H1 (cell line): Measurements from ENCODE around the gene SUCLG2. TPM values are rescaled to one million over a fixed set of nuclear protein-coding genes. Genes with fewer than 3 reads are reported as not detected.

Experiments used
- CTCF ChIA-PET: fragments of 300-600 bp; sonication (Branson Sonifier 250); formaldehyde crosslinking; loops from one replicate; lab custom pipeline; 2021; ENCODE audit not compliant: partially characterized antibody; lab: Charles Lee
- POLR2A ChIA-PET: fragments of 300-600 bp; sonication (Branson Sonifier 250); formaldehyde crosslinking; loops from one replicate; lab custom pipeline; 2021; ENCODE audit warnings: inconsistent platforms; ENCODE audit not compliant: partially characterized antibody; lab: Charles Lee
- DNase-seq, 2 experiments: peaks; one replicate each; pipeline versions ENCODE4 v3.0.0 to v3.0.0-alpha.2; 2010 to 2022; ENCODE audit warnings: low spot score in 2 of 2, low read depth in 1 of 2, mixed read lengths in 1 of 2
- FAIRE-seq: peaks from 2 replicates; lab custom pipeline; 2011; peaks lifted over from hg19 to GRCh38; lab: Jason Lieb, UNC
- H2AFZ ChIP-seq: 2 replicates; pipeline ENCODE4 v1.8.1; 2012; ENCODE audit warnings: low read length, inconsistent platforms
- H2AK5ac ChIP-seq: 2 replicates; pipeline ENCODE4 v1.6.1; 2013; ENCODE audit warnings: low read depth, low read length
- H2BK120ac ChIP-seq: replicated peaks from 2 replicates; pipeline ENCODE3; 2013; ENCODE audit warnings: low read depth, low read length, inconsistent platforms
- H2BK12ac ChIP-seq: 2 replicates; pipeline ENCODE4 v1.6.1; 2013; ENCODE audit warnings: low read depth, low read length
- H2BK15ac ChIP-seq: 2 replicates; pipeline ENCODE4 v1.6.1; 2013; ENCODE audit warnings: low read length
- H2BK20ac ChIP-seq: 2 replicates; pipeline ENCODE4 v1.6.1; 2013; ENCODE audit warnings: low read length
- H2BK5ac ChIP-seq: 2 replicates; pipeline ENCODE4 v1.6.1; 2013; ENCODE audit warnings: low read depth, low read length
- H3K14ac ChIP-seq: 2 replicates; pipeline ENCODE4 v1.6.1; 2013; ENCODE audit warnings: inconsistent platforms; ENCODE audit not compliant: insufficient read length
- H3K18ac ChIP-seq: 2 replicates; pipeline ENCODE4 v1.6.1; 2013; ENCODE audit warnings: low read length; ENCODE audit errors: extremely low read depth
- H3K23ac ChIP-seq: 2 replicates; pipeline ENCODE4 v1.6.1; 2013; ENCODE audit warnings: inconsistent platforms; ENCODE audit not compliant: insufficient read length
- H3K23me2 ChIP-seq: 2 replicates; pipeline ENCODE4 v1.6.1; 2013; ENCODE audit warnings: low read depth, low read length
- H3K27ac ChIP-seq: 2 replicates; pipeline ENCODE4 v1.6.1; 2011; ENCODE audit warnings: low read depth, low read length, inconsistent platforms
- H3K27me3 ChIP-seq, 4 experiments: replicated peaks in 1 of 4; 1 replicate in 1 of 4; 2 replicates in 3 of 4; pipeline versions ENCODE4 v1.6.1 to v1.8.1; 2011 to 2013; ENCODE audit warnings: low read length in 3 of 4, mild to moderate bottlenecking in 3 of 4, inconsistent platforms in 2 of 4, mixed read lengths in 2 of 4, moderate library complexity in 1 of 4; ENCODE audit not compliant: control insufficient read depth in 3 of 4, insufficient read depth in 3 of 4; ENCODE audit errors: extremely low read depth in 1 of 4
- H3K36me3 ChIP-seq, 4 experiments: 2 replicates each; pipeline versions ENCODE4 v1.6.1 to v1.8.1; 2011 to 2013; ENCODE audit warnings: mild to moderate bottlenecking in 4 of 4, low read length in 3 of 4, moderate library complexity in 2 of 4, control low read depth in 1 of 4, inconsistent platforms in 1 of 4; ENCODE audit not compliant: insufficient read depth in 4 of 4, control insufficient read depth in 2 of 4
- H3K4ac ChIP-seq: replicated peaks from 2 replicates; pipeline ENCODE3; 2013; ENCODE audit warnings: low read length, low read depth, mixed read lengths, inconsistent platforms; ENCODE audit not compliant: insufficient read length
- H3K4me1 ChIP-seq, 4 experiments: replicated peaks in 1 of 4; 1 replicate in 1 of 4; 2 replicates in 3 of 4; pipeline versions ENCODE4 v1.6.1 to v1.8.1; 2011 to 2013; ENCODE audit warnings: low read length in 3 of 4, inconsistent platforms in 2 of 4, mixed read lengths in 1 of 4; ENCODE audit not compliant: insufficient read depth in 4 of 4, control insufficient read depth in 3 of 4
- H3K4me2 ChIP-seq, 2 experiments: 2 replicates each; pipeline versions ENCODE4 v1.6.1 to v1.8.1; 2011 to 2013; ENCODE audit warnings: low read depth in 2 of 2, low read length in 2 of 2, control low read depth in 1 of 2, inconsistent platforms in 1 of 2, mild to moderate bottlenecking in 1 of 2; ENCODE audit not compliant: insufficient read depth in 1 of 2
- H3K4me3 ChIP-seq, 4 experiments: fragments of 200-600, 300-600 bp in 1 of 4; sonication (generic), shearing (Covaris generic), sonication (Bioruptor Twin) in 1 of 4; 2 replicates each; pipeline versions ENCODE4 v1.5.1 to v1.8.1; 2011 to 2016; ENCODE audit warnings: low read length in 4 of 4, low read depth in 3 of 4, control low read depth in 2 of 4, inconsistent platforms in 2 of 4, mild to moderate bottlenecking in 2 of 4, mixed read lengths in 1 of 4, moderate library complexity in 1 of 4; ENCODE audit not compliant: insufficient read depth in 2 of 4; ENCODE audit errors: extremely low read depth in 1 of 4
- H3K56ac ChIP-seq: replicated peaks from 2 replicates; pipeline ENCODE3; 2013; ENCODE audit warnings: low read depth, mild to moderate bottlenecking, mixed read lengths, low read length, inconsistent platforms; ENCODE audit not compliant: insufficient read length
- H3K79me1 ChIP-seq: 2 replicates; pipeline ENCODE4 v1.6.1; 2013; ENCODE audit warnings: low read depth, low read length, control low read depth
- H3K79me2 ChIP-seq, 2 experiments: 2 replicates each; pipeline versions ENCODE4 v1.6.1 to v1.8.1; 2012 to 2013; ENCODE audit warnings: low read length in 2 of 2, mild to moderate bottlenecking in 2 of 2, inconsistent platforms in 1 of 2; ENCODE audit not compliant: insufficient read depth in 2 of 2, control insufficient read depth in 1 of 2
- H3K9ac ChIP-seq, 4 experiments: replicated peaks in 1 of 4; 1 replicate in 1 of 4; 2 replicates in 3 of 4; pipeline versions ENCODE4 v1.6.1 to v1.8.1; 2011 to 2013; ENCODE audit warnings: low read depth in 3 of 4, low read length in 3 of 4, control low read depth in 2 of 4, mild to moderate bottlenecking in 2 of 4, moderate library complexity in 2 of 4, inconsistent platforms in 1 of 4; ENCODE audit errors: extremely low read depth in 1 of 4
- H3K9me3 ChIP-seq, 2 experiments: 2 replicates each; pipeline versions ENCODE4 v1.6.1 to v1.8.1; 2012 to 2013; ENCODE audit warnings: mild to moderate bottlenecking in 2 of 2, moderate library complexity in 2 of 2, control low read depth in 1 of 2, inconsistent platforms in 1 of 2, low read depth in 1 of 2, low read length in 1 of 2, mixed read lengths in 1 of 2; ENCODE audit not compliant: insufficient read depth in 2 of 2
- H4K20me1 ChIP-seq, 2 experiments: replicated peaks in 1 of 2; 2 replicates each; pipeline versions ENCODE3 to v1.8.1; 2011 to 2013; ENCODE audit warnings: inconsistent platforms in 2 of 2, low read length in 2 of 2, mild to moderate bottlenecking in 1 of 2; ENCODE audit not compliant: insufficient read depth in 2 of 2, control insufficient read depth in 1 of 2
- H4K5ac ChIP-seq: 2 replicates; pipeline ENCODE4 v1.6.1; 2013; ENCODE audit warnings: low read length, low read depth, mixed read lengths, inconsistent platforms; ENCODE audit not compliant: insufficient read length
- H4K8ac ChIP-seq: 2 replicates; pipeline ENCODE4 v1.8.0; 2013; ENCODE audit warnings: mild to moderate bottlenecking, moderate library complexity, low read length, inconsistent platforms; ENCODE audit not compliant: insufficient read depth; ENCODE audit errors: extremely low read depth
- H4K91ac ChIP-seq: replicated peaks from 2 replicates; pipeline ENCODE3; 2013; ENCODE audit warnings: low read length, mixed read lengths, inconsistent platforms; ENCODE audit not compliant: insufficient read length
- ASH2L ChIP-seq: fragments of 200-600, 300-600 bp; sonication (generic); IDR thresholded peaks from one replicate; pipeline ENCODE4 v1.7.1; 2017; ENCODE audit warnings: low read length
- CTBP2 ChIP-seq: IDR thresholded peaks from 2 replicates; pipeline ENCODE4 v1.7.0; 2011; ENCODE audit warnings: borderline replicate concordance, mild to moderate bottlenecking, moderate library complexity, mixed read lengths, low read length; ENCODE audit not compliant: insufficient read depth, insufficient read length
- E2F6 ChIP-seq: IDR thresholded peaks from 2 replicates; pipeline ENCODE4 v1.6.1; 2012; ENCODE audit warnings: inconsistent platforms
- KDM4A ChIP-seq: IDR thresholded peaks from one replicate; pipeline ENCODE4 v1.7.1; 2012; ENCODE audit warnings: low read depth, mild to moderate bottlenecking, moderate library complexity, low read length, inconsistent platforms; ENCODE audit not compliant: severe bottlenecking
- MAFK ChIP-seq: IDR thresholded peaks from 2 replicates; pipeline ENCODE4 v1.6.1; 2012; ENCODE audit warnings: low read depth, mild to moderate bottlenecking, improper control_type of control experiment, low read length
- NANOG ChIP-seq: IDR thresholded peaks from 2 replicates; pipeline ENCODE4 v1.6.1; 2011; ENCODE audit warnings: low read length, low read depth, mild to moderate bottlenecking, inconsistent platforms; ENCODE audit not compliant: insufficient read depth, poor library complexity, severe bottlenecking
- POLR2AphosphoS5 ChIP-seq: IDR thresholded peaks from 2 replicates; pipeline ENCODE4 v1.6.1; 2011; ENCODE audit warnings: low read depth, low read length
- RBBP5 ChIP-seq: IDR thresholded peaks from 2 replicates; pipeline ENCODE4 v1.7.1; 2012; ENCODE audit warnings: low read depth, mild to moderate bottlenecking, inconsistent platforms, low read length, moderate library complexity, borderline replicate concordance
- RFX5 ChIP-seq: IDR thresholded peaks from 2 replicates; pipeline ENCODE4 v1.6.1; 2011; ENCODE audit warnings: low read depth, low read length, improper control_type of control experiment, borderline replicate concordance
- RNF2 ChIP-seq: fragments of 200-900, 300-1000 bp; sonication (generic); IDR thresholded peaks from 2 replicates; pipeline ENCODE4 v1.7.1; 2016; ENCODE audit warnings: borderline replicate concordance, low read depth, mild to moderate bottlenecking, antibody characterized with exemption, low read length; ENCODE audit not compliant: poor library complexity, severe bottlenecking; ENCODE audit errors: missing control alignments
- ZNF274 ChIP-seq: IDR thresholded peaks from 2 replicates; pipeline ENCODE4 v1.7.0; 2012; ENCODE audit warnings: low read length, borderline replicate concordance; ENCODE audit errors: extremely low read depth
- WGBS, 2 experiments: shearing (Covaris generic) in 1 of 2; methylation state at CpG; one replicate each; pipeline versions ENCODE4 v1.1.6 to v1.1.7; 2013 to 2015; ENCODE audit warnings: low lambda C conversion rate in 2 of 2, mixed read lengths in 2 of 2, inconsistent platforms in 1 of 2, low coverage in 1 of 2, missing lambda C conversion rate in 1 of 2; ENCODE audit not compliant: insufficient replicate concordance in 2 of 2, insufficient coverage in 1 of 2, insufficient read length in 1 of 2; ENCODE audit errors: extremely low coverage in 1 of 2, missing lambda C conversion rate in 1 of 2; 5-methylcytosine and 5-hydroxymethylcytosine counted together
- polyA plus RNA-seq, 7 experiments: library from polyadenylated mRNA; depleted of rRNA in 3 of 7; stranded (reverse) in 5 of 7; unstranded in 2 of 7; fragments of >200 nt in 5 of 7; fragments of 200-250 nt in 2 of 7; gene quantifications; 1 replicate in 5 of 7; 2 replicates in 1 of 7; 4 replicates in 1 of 7; pipeline versions ENCODE4 v1.2.1 to v1.2.3, GENCODE V29; 2011 to 2013; ENCODE audit warnings: missing spikeins in 2 of 7, mixed read lengths in 2 of 7
- total RNA-seq: library from RNA; stranded (reverse); fragmentation: NEBNext Ultra II Directional; extraction: Animal tissue kit (Norgen Biotek cat#: 25700); gene quantifications from 2 replicates; pipeline ENCODE4 v1.2.1, GENCODE V29; 2021

SUCLG2 gene
- total and polyA plus RNA-seq, 2 of the 8 experiments (the other 6 are each of a cell fraction or from before 2014, with no cell fraction given) = 12.9 to 46.2 TPM

- no peaks in the 10 kb centered on the region for H4K20me1 ChIP-seq
- no peak overlapping the region for H2BK5ac ChIP-seq
Observed at GRCh38 chr3:67362686-67363085, 291.7 kb downstream of the SUCLG2 start.

More at GRCh38 chr3:67362686-67363085, 291.7 kb downstream of the SUCLG2 start:
- H4K5ac ChIP-seq = no peak overlapping the region
- H3K36me3 ChIP-seq = no peaks in the 10 kb centered on the region
- no peaks in the 10 kb centered on the region for H3K79me1 ChIP-seq
- H2AK5ac ChIP-seq = no peak overlapping the region
- H3K23me2 ChIP-seq = no peaks in the 10 kb centered on the region
- H3K4me3 ChIP-seq = no peak overlapping the region
- no peaks in the 10 kb centered on the region for H3K9me3 ChIP-seq
- FAIRE-seq = no peak
- H3K4me1 ChIP-seq = peaks cover 0 to 3% (median 0%) of the 10 kb centered on the region in 4 experiments; a peak in 2 of 7 replicates
- ChIA-PET CTCF (interaction anchor here (1.2 to 1.9 kb wide), 6 partner anchors 16 to 429 kb away, joined by 3 to 8 read pairs (median 4); no protein-coding TSS in a partner anchor), POLR2A (no interaction called here)
- no peak overlapping the region for H3K14ac ChIP-seq
- no peak overlapping the region for H2BK120ac ChIP-seq
- H3K27ac ChIP-seq = no peak overlapping the region
- H3K4me2 ChIP-seq = no peak overlapping the region
- H3K9ac ChIP-seq = no peak overlapping the region
- TF ChIP-seq ZNF274 (no peak), CTBP2 (no peak), ASH2L (no peak), RFX5 (no peak), POLR2AphosphoS5 (no peak), RNF2 (no peak), RBBP5 (no peak), KDM4A (no peak), MAFK (no peak), NANOG (no peak), E2F6 (no peak)
- H3K4ac ChIP-seq = no peak overlapping the region
- H2AFZ ChIP-seq = no peak overlapping the region
- 85% methylated on average over 4 of the region's 4 CpGs; no CpG with 5 or more reads in 1 of the 2 experiments for WGBS, 2 experiments
- DNase-seq = no peak
- no peak overlapping the region for H2BK12ac ChIP-seq
- H2BK15ac ChIP-seq = no peak overlapping the region
- no peaks in the 10 kb centered on the region for H3K27me3 ChIP-seq
- H4K8ac ChIP-seq = no peak overlapping the region
- no peak overlapping the region for H3K23ac ChIP-seq
- no peak overlapping the region for H3K56ac ChIP-seq
- H2BK20ac ChIP-seq = no peak overlapping the region
- H3K79me2 ChIP-seq = no peaks in the 10 kb centered on the region
- H3K18ac ChIP-seq = no peak overlapping the region
- H4K91ac ChIP-seq = no peak overlapping the region
